Gastroesophageal sphincter (tissue), 4 donors: ENCODE data around the gene CIRBP. TPM values are rescaled to one million over a fixed set of nuclear protein-coding genes. Genes with fewer than 3 reads are reported as not detected.

Experiments
- ATAC-seq: fragments of 150-250 bp; one replicate; pipeline ENCODE4 v1.9.1; 2016; ENCODE audit warnings: mild to moderate bottlenecking, moderate library complexity
- H3K27ac ChIP-seq, 4 donors: fragments of 200-600 bp; sonication (generic) in 3 of 4; 1 replicate in 3 of 4; 2 replicates in 1 of 4; pipeline ENCODE4 v1.5.1; 2016 to 2019
- H3K27me3 ChIP-seq: fragments of 200-600 bp; sonication (generic); one replicate; pipeline ENCODE4 v1.5.1; 2019
- H3K36me3 ChIP-seq, 2 donors: fragments of 200-600 bp; sonication (generic); one replicate each; pipeline ENCODE4 v1.5.1; 2019; ENCODE audit warnings: control low read depth in 1 of 2
- H3K4me1 ChIP-seq, 3 donors: fragments of 200-600 bp; sonication (generic); 1 replicate in 2 of 3; 2 replicates in 1 of 3; pipeline ENCODE4 v1.5.1; 2016 to 2019; ENCODE audit warnings: control low read depth in 2 of 3
- H3K4me3 ChIP-seq, 2 donors: fragments of 200-600 bp; sonication (generic); one replicate each; pipeline ENCODE4 v1.5.1; 2019; ENCODE audit warnings: mild to moderate bottlenecking in 1 of 2, moderate library complexity in 1 of 2
- H3K9me3 ChIP-seq, 3 donors: fragments of 200-600 bp; sonication (generic); one replicate each; pipeline ENCODE4 v1.5.1; 2017 to 2019; ENCODE audit warnings: control low read depth in 2 of 3
- EP300 ChIP-seq: sonication (generic); formaldehyde crosslinking; IDR thresholded peaks from one replicate; pipeline ENCODE4 v1.6.1; 2017; ENCODE audit warnings: antibody characterized with exemption, mild to moderate bottlenecking
- POLR2A ChIP-seq, 2 donors: fragments of 450-650 bp; IDR thresholded peaks; one replicate each; pipeline ENCODE4 v1.6.1; 2017; ENCODE audit warnings: antibody characterized with exemption in 2 of 2, mild to moderate bottlenecking in 2 of 2, moderate library complexity in 1 of 2
- POLR2AphosphoS5 ChIP-seq: sonication (generic); formaldehyde crosslinking; IDR thresholded peaks from one replicate; pipeline ENCODE4 v1.6.1; 2017; ENCODE audit warnings: antibody characterized with exemption
- WGBS, 2 donors: methylation state at CpG; one replicate each; pipeline ENCODE4 v1.1.5; 2018; ENCODE audit warnings: low coverage in 1 of 2; 5-methylcytosine and 5-hydroxymethylcytosine counted together
- total RNA-seq, 4 donors: library from RNA; depleted of rRNA; stranded (reverse); fragments of >200 nt; gene quantifications; one replicate each; pipeline ENCODE4 v1.1.0, GENCODE V29; 2016
- TF ChIP-seq, protein P1 (sequence below), 4 experiments: fragments of 200-600 bp in 2 of 4; fragments of 450-650 bp in 2 of 4; sonication (generic) in 1 of 4; IDR thresholded peaks; one replicate each; pipeline ENCODE4 v1.5.1; 2017 to 2019; ENCODE audit warnings: antibody characterized with exemption in 4 of 4, mild to moderate bottlenecking in 2 of 4, moderate library complexity in 2 of 4

CIRBP gene
- total RNA-seq, 4 donors from 2014 or later, result 350 to 708 (median 559) TPM

DNA sequence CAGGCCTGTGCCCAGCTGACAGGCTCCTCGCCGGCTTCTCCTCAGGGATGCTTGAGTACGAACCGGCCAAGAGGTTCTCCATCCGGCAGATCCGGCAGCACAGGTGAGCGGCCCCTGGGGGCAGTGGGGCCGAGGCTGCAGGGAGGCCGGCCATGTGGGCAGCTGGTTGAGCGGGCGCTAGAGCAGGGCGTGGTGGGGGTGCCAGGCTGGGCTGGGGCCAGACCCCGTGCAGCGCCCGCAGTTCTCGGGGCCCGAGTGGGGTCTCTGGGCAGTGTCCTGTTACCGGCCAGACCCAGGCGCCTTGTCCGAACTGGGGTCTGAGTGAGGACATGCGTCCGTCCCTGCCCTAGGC, 47.3 kb upstream of the CIRBP start:
- no CpG with 5 or more reads among the region's 22 CpGs for WGBS, 2 donors
- TF ChIP-seq POLR2AphosphoS5 (no peak), POLR2A (IDR thresholded peaks at IDR 0.05) (no peak)
- TF ChIP-seq, protein P1, sequence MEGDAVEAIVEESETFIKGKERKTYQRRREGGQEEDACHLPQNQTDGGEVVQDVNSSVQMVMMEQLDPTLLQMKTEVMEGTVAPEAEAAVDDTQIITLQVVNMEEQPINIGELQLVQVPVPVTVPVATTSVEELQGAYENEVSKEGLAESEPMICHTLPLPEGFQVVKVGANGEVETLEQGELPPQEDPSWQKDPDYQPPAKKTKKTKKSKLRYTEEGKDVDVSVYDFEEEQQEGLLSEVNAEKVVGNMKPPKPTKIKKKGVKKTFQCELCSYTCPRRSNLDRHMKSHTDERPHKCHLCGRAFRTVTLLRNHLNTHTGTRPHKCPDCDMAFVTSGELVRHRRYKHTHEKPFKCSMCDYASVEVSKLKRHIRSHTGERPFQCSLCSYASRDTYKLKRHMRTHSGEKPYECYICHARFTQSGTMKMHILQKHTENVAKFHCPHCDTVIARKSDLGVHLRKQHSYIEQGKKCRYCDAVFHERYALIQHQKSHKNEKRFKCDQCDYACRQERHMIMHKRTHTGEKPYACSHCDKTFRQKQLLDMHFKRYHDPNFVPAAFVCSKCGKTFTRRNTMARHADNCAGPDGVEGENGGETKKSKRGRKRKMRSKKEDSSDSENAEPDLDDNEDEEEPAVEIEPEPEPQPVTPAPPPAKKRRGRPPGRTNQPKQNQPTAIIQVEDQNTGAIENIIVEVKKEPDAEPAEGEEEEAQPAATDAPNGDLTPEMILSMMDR (IDR thresholded peaks at IDR 0.05), result no peak
- no peaks in the 10 kb centered on the region for H3K27me3 ChIP-seq
- no peak overlapping the region for H3K4me3 ChIP-seq
- ATAC-seq, result no peak
- H3K36me3 ChIP-seq, result peaks cover 0 to 73% of the 10 kb centered on the region in 2 donors
- peak overlapping the region in 2 of 4 donors; percentile 31 to 58 for H3K27ac ChIP-seq
- H3K4me1 ChIP-seq, result peaks cover 0 to 69% (median 23%) of the 10 kb centered on the region in 3 donors
- H3K9me3 ChIP-seq, result no peaks in the 10 kb centered on the region

DNA sequence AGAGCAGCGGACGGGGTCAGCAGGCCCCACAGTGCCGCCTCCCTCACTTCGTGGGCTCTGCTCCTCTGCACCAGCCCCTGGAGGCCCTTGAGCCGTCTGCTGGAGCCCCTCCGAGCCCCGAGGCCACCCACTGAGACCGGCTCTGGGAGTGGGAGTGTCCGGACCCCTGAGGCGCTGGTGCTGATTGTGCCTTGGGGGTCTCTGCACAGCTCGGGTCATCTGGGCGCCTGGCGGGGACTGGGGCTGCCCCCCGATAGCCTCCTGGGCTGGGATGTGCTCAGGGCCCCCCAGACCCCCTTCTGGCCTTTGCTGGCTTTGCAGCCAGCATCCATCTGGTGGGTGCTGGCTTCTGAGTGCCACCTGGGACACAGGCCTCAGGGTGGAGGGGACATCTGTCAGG, 46.7 kb upstream of the CIRBP start:
- Histone ChIP-seq H3K4me3 (no peak overlapping the region), H3K27ac (peak overlapping the region in 1 of 4 donors; percentile 58), H3K9me3 (no peaks in the 10 kb centered on the region), H3K36me3 (peaks cover 0 to 78% of the 10 kb centered on the region in 2 donors), H3K4me1 (peaks cover 0 to 64% (median 18%) of the 10 kb centered on the region in 3 donors), H3K27me3 (no peaks in the 10 kb centered on the region)
- no peak for ATAC-seq
- no peak for TF ChIP-seq POLR2A (IDR thresholded peaks at IDR 0.05)
- WGBS, 2 donors, result no CpG with 5 or more reads among the region's 14 CpGs

DNA sequence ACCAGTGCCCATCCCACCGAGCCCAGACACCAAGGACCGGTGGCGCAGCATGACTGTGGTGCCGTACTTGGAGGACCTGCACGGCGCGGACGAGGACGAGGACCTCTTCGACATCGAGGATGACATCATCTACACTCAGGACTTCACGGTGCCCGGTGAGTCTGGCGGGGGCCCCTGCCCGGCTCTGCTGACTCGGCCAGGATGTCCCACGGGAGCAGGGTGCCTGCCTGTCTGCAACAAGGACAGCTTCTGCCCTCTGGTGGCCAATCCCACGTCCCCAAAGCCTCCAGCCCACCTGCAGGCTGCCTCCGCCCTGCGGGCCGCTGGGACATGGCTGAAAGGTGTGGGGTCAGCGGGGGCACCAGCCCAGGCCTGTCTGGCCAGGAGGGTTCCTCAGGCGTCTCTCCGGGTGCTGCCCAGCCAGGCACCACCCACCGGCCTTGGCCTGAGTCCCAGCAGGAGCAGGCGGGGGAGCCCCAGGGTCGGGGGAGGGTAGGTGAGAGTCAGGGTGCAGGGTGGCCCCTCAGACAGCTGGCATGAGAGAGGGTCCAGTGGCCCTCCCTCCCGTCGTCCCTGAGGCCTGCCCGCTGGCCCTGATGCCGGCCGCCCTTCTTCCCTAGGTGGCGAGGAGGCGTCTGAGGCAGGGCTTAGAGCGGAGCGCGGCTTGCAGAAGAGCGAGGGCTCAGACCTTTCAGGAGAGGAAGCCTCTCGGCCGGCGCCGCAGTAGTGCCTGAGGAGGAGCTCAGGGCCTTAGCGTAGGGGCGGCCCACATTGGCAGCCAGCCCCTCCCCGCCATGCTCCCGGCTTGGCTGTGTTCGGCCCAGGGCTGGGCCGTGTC, 45.9 kb upstream of the CIRBP start:
- H3K27ac ChIP-seq, result no peak overlapping the region
- ATAC-seq, result no peak
- H3K9me3 ChIP-seq, result no peaks in the 10 kb centered on the region
- no peak overlapping the region for H3K4me3 ChIP-seq
- H3K36me3 ChIP-seq, result peaks cover 0 to 86% of the 10 kb centered on the region in 2 donors
- H3K4me1 ChIP-seq, result peaks cover 0 to 55% (median 13%) of the 10 kb centered on the region in 3 donors
- 20% methylated on average over 1 of the region's 48 CpGs; no CpG with 5 or more reads in 1 of the 2 donors for WGBS, 2 donors
- TF ChIP-seq, protein P1 (IDR thresholded peaks at IDR 0.05), result peak in 3 of 4 experiments; percentile 32 to 45 (median 34)
- TF ChIP-seq EP300, result no peak
- no peaks in the 10 kb centered on the region for H3K27me3 ChIP-seq

DNA sequence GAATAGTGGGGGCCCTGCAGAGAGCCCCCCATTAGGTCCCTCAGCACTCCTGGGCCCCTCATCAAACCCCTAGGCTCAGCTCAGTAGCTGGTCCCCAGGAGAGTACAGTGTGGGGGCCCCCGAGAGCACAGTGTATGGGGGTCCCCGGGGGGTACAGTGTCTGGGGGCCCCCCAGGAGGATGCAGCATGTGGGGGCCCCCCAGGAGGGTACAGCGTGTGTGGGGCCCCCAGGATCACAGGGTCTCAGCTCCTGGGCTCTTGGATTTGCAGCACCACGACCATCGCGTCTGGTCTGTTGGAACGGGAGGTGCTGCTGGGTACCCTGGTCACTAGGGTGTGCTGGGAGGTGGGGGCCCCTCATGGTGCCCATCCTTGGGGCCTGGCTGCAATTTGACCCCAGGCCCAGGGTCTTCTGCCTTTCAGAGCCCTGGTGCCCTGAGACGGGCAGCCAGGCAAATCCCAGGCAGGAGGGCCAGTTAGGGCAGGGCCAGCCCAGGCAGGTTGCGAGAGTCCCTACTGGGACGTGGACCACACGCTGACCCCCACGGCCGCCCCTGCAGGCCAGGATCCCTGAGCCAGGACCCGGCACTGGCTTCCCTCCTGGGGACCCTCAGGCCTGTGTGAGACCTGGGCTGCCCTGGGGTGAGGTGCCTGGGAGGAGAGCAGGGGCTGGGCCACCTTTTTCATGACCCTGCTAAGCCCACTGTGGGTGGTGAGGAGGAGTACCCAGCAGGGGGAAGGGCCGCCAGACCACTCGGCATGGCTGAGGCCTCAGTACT, 44.9 kb upstream of the CIRBP start:
- Histone ChIP-seq H3K27me3 (no peaks in the 10 kb centered on the region), H3K4me1 (peaks cover 0 to 45% (median 9%) of the 10 kb centered on the region in 3 donors), H3K27ac (no peak overlapping the region), H3K4me3 (no peak overlapping the region), H3K9me3 (no peaks in the 10 kb centered on the region), H3K36me3 (peaks cover 0 to 88% of the 10 kb centered on the region in 2 donors)
- ATAC-seq, result no peak
- WGBS, 2 donors, result no CpG with 5 or more reads among the region's 16 CpGs
- TF ChIP-seq POLR2AphosphoS5 (no peak), EP300 (no peak)
- TF ChIP-seq, protein P1 (IDR thresholded peaks at IDR 0.05), result no peak

DNA sequence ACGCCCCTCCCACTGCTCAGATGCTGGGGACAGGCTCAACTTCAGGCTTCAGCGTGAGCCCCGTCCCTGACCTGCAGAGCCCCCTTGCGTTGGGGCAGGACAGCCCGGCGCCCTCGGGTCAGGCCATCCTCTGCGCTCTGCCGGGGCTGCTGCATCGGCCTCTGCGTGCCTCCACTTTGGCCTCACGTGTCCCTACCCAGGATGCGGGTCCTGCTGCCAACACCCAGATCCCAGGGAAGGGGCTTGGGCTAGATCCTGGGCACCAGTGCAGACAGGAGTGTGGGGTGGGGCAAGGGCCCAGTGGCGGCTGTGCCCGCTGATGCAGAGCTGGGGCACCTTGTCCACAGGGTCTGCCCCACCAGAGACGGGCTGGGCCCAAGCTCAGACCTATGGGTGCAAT, 44.3 kb upstream of the CIRBP start:
- peaks cover 0 to 86% of the 10 kb centered on the region in 2 donors for H3K36me3 ChIP-seq
- H3K4me3 ChIP-seq, result no peak overlapping the region
- WGBS, 2 donors, result 94% methylated on average over 2 of the region's 16 CpGs; no CpG with 5 or more reads in 1 of the 2 donors
- no peak for ATAC-seq
- no peaks in the 10 kb centered on the region for H3K9me3 ChIP-seq
- H3K27ac ChIP-seq, result no peak overlapping the region
- TF ChIP-seq POLR2A (IDR thresholded peaks at IDR 0.05) (no peak), POLR2AphosphoS5 (no peak), EP300 (no peak)
- TF ChIP-seq, protein P1 (IDR thresholded peaks at IDR 0.05), result no peak
- peaks cover 0 to 39% (median 9%) of the 10 kb centered on the region in 3 donors for H3K4me1 ChIP-seq
- H3K27me3 ChIP-seq, result no peaks in the 10 kb centered on the region
